Activated naive CD8-positive, alpha-beta T cell treated with anti-CD3 and anti-CD28 coated beads for 36 hours (primary cell): Measurements from ENCODE around the gene HGFAC. TPM values are rescaled to one million over a fixed set of nuclear protein-coding genes. Genes with fewer than 3 reads are reported as not detected.

Experiments
- DNase-seq: peaks from one replicate; pipeline ENCODE4 v3.0.0; 2021
- H3K27ac Mint-ChIP-seq: one replicate; pipeline ENCODE4 v1.8.0; 2022; ENCODE audit warnings: mild to moderate bottlenecking, moderate library complexity, mixed read lengths
- H3K27me3 Mint-ChIP-seq: one replicate; pipeline ENCODE4 v1.8.0; 2022; ENCODE audit warnings: mild to moderate bottlenecking, mixed read lengths
- H3K36me3 Mint-ChIP-seq: one replicate; pipeline ENCODE4 v1.8.0; 2021; ENCODE audit warnings: mild to moderate bottlenecking, mixed read lengths
- H3K4me1 Mint-ChIP-seq: one replicate; pipeline ENCODE4 v1.8.0; 2021; ENCODE audit warnings: mixed read lengths
- H3K4me3 Mint-ChIP-seq: one replicate; pipeline ENCODE4 v1.8.0; 2022; ENCODE audit warnings: mild to moderate bottlenecking, moderate library complexity, mixed read lengths
- H3K9me3 Mint-ChIP-seq: one replicate; pipeline ENCODE4 v1.8.0; 2022; ENCODE audit warnings: mixed read lengths
- total RNA-seq, 2 experiments: library from RNA; stranded (reverse); gene quantifications; one replicate each; pipeline ENCODE4 v1.2.3, GENCODE V29; 2021

Gene HGFAC
- total RNA-seq, 2 experiments from 2014 or later, result not detected

DNA sequence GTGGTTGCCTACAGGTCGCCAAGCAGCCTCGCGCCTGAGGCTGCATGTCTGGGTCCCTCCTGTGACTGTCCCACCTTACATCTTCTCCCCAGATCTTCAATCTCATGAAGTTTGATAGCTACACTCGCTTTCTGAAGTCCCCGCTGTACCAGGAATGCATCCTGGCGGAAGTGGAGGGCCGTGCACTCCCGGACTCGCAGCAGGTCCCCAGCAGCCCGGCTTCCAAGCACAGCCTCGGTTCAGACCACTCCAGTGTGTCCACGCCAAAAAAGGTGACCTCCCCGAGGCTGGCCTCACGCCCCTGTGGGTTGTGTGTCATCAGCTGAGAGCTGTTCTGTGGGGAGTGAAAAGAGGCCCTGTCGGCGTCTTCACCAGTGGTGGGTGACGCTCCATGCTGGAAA, 24.9 kb upstream of the HGFAC start:
- no peaks in the 10 kb centered on the region for H3K4me1 Mint-ChIP-seq
- DNase-seq, result no peak
- H3K27me3 Mint-ChIP-seq, result no peaks in the 10 kb centered on the region
- H3K4me3 Mint-ChIP-seq, result no peak overlapping the region
- no peaks in the 10 kb centered on the region for H3K36me3 Mint-ChIP-seq
- no peaks in the 10 kb centered on the region for H3K9me3 Mint-ChIP-seq
- no peak overlapping the region for H3K27ac Mint-ChIP-seq

DNA sequence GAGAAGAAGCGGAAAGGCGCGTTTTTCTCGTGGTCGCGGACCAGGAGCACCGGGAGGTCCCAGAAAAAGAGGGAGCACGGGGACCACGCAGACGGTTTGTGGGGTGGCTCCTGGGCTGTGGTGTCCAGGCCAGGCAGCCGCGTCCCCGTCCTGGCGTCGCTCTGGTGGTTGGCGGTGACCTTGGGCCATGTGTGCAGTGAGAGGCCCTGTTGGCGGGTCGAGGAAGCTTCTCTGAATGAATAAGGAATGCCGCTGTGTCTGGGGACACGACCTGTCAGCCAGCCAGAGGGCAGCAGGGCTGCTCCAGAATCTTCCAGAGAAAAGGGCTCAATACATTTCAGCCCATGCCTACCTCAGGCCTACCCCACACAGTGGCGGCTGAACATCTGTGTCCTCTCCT, 24.3 kb upstream of the HGFAC start:
- H3K4me3 Mint-ChIP-seq, result no peak overlapping the region

DNA sequence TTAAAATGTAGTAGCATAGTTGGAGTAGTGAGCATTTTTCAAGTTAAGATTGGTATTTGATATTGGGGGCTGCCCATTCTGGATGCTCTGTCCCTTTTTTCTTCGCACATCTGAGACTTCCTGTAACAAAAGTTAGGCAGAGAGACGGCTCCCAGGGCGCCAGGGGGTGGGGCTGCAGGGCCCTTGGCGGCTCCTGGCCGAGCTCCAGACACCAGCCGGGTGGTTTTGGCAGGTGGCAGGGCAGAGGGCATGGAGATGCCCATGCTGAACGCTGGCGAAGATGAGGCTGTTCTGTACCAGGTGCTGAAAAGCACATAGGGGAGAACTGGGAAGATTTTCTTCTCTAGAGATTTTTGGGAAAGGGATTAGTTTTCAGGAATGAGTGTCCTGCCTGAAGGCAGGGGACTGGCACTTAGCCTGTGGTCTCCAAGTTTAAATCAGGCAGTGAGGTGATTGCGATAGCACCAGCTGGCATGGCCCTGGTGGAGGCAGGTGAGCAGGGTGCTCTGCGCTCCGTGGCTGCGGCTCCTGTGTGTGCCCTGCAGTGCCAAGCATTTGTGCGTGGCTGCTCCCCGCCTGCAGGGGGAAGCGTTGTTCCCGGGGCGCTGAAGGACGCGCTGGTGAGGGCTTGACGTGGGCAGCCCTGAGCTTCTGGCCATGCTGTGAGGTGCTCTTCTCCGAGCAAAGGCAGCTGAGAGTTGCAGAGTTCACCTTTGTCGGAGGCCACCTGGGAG, 23.6 kb upstream of the HGFAC start:
- no peak overlapping the region for H3K4me3 Mint-ChIP-seq
- H3K4me1 Mint-ChIP-seq, result no peaks in the 10 kb centered on the region
- no peaks in the 10 kb centered on the region for H3K36me3 Mint-ChIP-seq
- H3K27me3 Mint-ChIP-seq, result no peaks in the 10 kb centered on the region
- no peak overlapping the region for H3K27ac Mint-ChIP-seq
- DNase-seq, result no peak
- no peaks in the 10 kb centered on the region for H3K9me3 Mint-ChIP-seq

More for the DNA sequence above, 24.3 kb upstream of the HGFAC start:
- DNase-seq, result no peak
- H3K27ac Mint-ChIP-seq, result no peak overlapping the region
- H3K36me3 Mint-ChIP-seq, result no peaks in the 10 kb centered on the region
- no peaks in the 10 kb centered on the region for H3K4me1 Mint-ChIP-seq
- no peaks in the 10 kb centered on the region for H3K9me3 Mint-ChIP-seq
- no peaks in the 10 kb centered on the region for H3K27me3 Mint-ChIP-seq

DNA sequence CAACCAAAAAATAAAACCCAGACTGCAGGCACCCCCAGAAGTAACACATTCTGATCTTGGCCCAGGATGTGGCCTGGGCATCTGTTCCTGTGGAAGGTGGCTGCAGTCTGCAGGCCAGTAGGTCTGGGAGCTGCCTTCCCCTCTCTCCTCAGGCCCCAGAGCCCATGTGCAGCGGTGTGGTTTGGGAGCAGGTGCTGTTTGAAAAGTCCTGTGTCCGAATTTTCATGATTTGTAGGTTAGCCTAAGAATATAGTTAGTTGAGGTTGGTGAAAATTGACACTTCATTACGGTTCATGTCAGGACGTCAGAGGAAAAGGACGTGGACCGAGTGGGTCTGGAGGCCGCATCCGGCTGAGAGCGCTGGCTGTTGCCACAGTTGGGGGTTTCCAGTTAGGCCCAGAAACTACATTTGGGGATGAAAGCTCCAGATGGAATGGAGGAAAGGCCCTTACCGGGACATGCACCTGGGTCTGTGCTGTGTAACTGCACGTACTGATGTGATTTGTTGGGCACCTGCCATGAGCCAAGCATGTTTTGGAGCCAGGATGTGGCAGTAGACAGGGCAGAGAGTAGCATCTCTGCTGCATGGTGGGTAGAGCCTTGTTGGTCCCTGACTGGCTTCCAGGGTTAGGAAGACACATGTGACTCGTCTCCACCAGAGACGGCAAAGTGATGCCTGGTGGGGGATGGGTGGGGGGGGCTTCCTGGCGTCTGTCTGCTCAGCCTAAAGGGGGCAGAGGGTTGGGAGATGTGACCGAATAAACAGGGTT, 21.7 kb upstream of the HGFAC start:
- no peaks in the 10 kb centered on the region for H3K4me1 Mint-ChIP-seq
- no peak overlapping the region for H3K4me3 Mint-ChIP-seq
- H3K36me3 Mint-ChIP-seq, result no peaks in the 10 kb centered on the region
- no peak overlapping the region for H3K27ac Mint-ChIP-seq
- H3K9me3 Mint-ChIP-seq, result no peaks in the 10 kb centered on the region
- no peaks in the 10 kb centered on the region for H3K27me3 Mint-ChIP-seq
- DNase-seq, result no peak

DNA sequence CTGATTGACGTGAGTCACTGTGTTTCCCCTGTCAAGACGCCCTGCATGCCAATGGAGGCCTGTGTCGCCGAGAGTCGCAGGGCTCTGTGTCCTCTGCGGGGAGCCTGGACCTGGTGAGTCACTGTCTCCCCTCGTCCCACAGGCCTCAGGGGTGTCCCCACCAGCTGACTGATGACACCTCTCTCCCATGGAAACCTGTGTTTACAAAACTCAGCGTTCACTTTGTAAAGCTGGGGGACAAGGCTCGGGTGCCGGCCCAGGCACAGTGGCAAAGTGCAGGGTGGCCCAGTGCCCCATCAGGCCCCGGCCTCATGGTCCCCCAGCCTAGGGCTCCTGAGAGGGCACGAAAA, 21.2 kb upstream of the HGFAC start:
- Mint-ChIP-seq H3K27ac (no peak overlapping the region), H3K27me3 (no peaks in the 10 kb centered on the region), H3K4me3 (no peak overlapping the region), H3K36me3 (no peaks in the 10 kb centered on the region), H3K4me1 (no peaks in the 10 kb centered on the region), H3K9me3 (no peaks in the 10 kb centered on the region)
- DNase-seq, result no peak

DNA sequence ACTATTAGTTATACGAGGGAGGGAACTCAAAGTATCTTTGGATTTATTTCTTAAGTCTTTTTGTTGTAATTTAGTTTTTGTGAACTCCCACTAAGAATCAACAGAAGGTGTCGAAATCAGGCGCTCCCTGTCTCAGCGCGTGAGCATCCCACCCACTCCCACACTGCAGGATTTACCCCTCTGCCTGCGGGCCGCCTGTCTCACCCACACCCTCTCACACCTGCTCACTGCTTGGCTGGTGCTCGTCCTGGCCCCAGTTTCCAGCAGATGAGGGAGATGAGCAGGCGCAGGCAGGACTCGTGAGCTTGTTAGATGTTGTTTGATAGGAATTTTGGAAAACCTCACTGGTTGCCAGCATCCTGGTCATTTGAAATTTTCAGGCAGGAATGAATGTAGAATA, 20.8 kb upstream of the HGFAC start:
- no peak for DNase-seq
- Mint-ChIP-seq H3K4me3 (no peak overlapping the region), H3K27ac (no peak overlapping the region), H3K36me3 (no peaks in the 10 kb centered on the region), H3K4me1 (no peaks in the 10 kb centered on the region), H3K27me3 (no peaks in the 10 kb centered on the region), H3K9me3 (no peaks in the 10 kb centered on the region)

DNA sequence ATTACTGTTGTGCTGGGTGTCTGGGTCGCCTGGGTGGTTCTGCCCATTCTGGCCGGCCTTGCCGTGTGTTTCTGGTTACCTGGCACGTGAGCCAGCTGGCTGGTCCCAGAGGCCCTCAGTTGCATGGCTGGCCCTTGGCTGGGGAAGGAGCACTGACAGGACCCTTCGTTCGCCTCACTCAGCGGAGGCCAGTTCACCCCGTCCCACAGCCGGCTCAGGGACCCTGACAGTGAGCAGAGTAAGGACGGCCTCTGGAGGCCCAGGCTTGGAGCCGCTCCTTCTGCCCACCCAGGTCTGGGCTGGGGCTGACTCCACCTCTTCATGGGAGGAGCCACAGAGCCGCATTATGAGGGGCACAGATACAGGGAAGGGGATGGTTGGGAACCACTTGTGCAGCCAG, 20.3 kb upstream of the HGFAC start:
- no peak for DNase-seq

DNA sequence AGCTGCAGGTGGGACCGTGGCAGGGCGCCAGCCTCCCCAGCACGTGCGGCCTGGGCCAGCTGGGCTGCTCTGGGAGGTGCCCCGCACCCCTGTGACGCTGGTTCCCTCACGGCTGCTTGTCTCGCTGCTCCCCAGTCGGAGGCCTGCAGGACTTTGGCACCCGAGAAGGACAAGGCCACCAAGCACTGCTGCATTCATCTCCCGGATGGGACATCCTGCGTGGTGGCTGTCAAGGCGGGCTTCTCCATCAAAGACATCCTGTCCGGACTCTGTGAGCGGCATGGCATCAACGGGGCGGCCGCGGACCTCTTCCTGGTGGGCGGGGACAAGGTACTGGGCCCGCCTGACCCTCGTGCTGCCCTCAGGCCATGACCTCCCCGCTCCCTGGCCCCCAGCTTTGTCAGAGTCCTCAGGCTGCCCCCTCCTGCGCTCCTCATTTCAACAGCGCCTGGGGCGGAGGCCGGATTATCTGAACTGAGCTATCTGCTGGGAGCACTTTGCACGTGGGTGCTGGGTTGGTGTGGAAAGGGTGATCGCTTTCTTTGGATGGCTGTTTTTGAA, 19.4 kb upstream of the HGFAC start:
- Mint-ChIP-seq H3K36me3 (no peaks in the 10 kb centered on the region), H3K4me1 (no peaks in the 10 kb centered on the region), H3K27me3 (no peaks in the 10 kb centered on the region), H3K4me3 (no peak overlapping the region), H3K27ac (no peak overlapping the region), H3K9me3 (no peaks in the 10 kb centered on the region)
- no peak for DNase-seq

More for the DNA sequence above, 20.3 kb upstream of the HGFAC start:
- Mint-ChIP-seq H3K4me1 (no peaks in the 10 kb centered on the region), H3K9me3 (no peaks in the 10 kb centered on the region), H3K4me3 (no peak overlapping the region), H3K36me3 (no peaks in the 10 kb centered on the region), H3K27me3 (no peaks in the 10 kb centered on the region), H3K27ac (no peak overlapping the region)

DNA sequence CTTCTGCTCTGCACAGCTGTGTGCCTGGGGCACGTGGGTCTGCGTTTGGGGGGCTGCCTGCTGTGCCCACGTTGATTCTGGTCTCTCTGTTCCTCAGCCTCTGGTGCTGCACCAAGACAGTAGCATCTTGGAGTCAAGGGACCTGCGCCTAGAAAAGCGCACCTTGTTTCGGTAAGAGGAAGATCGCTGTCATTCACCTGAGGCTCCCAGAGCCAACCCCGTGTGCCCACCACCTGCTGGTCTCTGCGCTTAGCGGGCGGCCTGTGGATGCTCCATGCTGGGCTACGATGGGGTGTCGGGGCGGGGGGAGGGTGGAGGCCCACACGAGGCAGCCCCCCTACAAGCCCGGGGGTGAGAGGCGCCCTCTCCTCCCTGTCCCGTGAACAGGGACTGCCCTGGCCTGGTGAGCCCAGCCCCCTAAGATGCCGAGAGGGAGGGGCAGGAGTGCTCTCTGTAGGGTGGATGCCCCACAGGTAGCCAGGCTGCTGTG, 18.9 kb upstream of the HGFAC start:
- Mint-ChIP-seq H3K9me3 (no peaks in the 10 kb centered on the region), H3K27ac (no peak overlapping the region), H3K36me3 (no peaks in the 10 kb centered on the region), H3K4me1 (no peaks in the 10 kb centered on the region), H3K27me3 (no peaks in the 10 kb centered on the region), H3K4me3 (no peak overlapping the region)
- no peak for DNase-seq

DNA sequence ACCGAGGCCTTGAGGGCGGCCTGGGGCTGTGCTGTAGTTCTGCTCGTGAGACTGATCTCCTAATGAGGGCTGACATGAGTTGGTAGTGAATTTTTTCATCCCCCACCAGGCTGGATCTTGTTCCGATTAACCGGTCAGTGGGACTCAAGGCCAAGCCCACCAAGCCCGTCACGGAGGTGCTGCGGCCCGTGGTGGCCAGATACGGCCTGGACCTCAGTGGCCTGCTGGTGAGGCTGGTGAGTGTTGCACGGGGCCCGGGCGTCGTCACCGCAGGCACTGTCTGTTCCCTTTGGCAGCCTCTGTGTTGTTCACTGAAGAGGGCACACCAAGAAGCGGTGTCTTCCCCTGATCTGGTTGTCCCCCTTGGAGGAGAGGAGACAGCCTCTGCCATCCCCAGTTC, 18.4 kb upstream of the HGFAC start:
- Mint-ChIP-seq H3K36me3 (no peaks in the 10 kb centered on the region), H3K9me3 (no peaks in the 10 kb centered on the region), H3K27ac (no peak overlapping the region), H3K4me3 (no peak overlapping the region), H3K4me1 (no peaks in the 10 kb centered on the region), H3K27me3 (no peaks in the 10 kb centered on the region)
- no peak for DNase-seq

DNA sequence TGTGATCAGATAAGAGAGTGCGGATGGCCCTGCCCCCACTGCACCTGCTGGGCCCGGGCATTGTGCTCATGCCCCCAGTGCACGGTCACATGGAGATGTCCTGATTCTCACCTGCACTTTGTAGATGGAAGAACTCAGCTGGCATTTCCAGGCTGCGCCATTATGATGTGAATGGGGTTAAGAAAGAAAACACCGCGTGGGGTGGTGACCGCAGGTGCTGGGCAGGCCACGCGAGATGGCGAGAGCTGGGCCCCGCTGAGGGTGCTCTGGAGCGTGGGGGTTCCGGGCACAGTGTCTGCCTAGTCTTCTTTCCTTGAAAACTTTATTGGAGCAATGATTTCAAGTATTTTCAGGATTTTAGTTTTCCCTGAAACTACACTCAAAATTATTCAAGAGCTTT, 17.8 kb upstream of the HGFAC start:
- Mint-ChIP-seq H3K27ac (no peak overlapping the region), H3K36me3 (no peaks in the 10 kb centered on the region), H3K4me1 (no peaks in the 10 kb centered on the region), H3K9me3 (no peaks in the 10 kb centered on the region), H3K27me3 (no peaks in the 10 kb centered on the region), H3K4me3 (no peak overlapping the region)
- DNase-seq, result no peak

DNA sequence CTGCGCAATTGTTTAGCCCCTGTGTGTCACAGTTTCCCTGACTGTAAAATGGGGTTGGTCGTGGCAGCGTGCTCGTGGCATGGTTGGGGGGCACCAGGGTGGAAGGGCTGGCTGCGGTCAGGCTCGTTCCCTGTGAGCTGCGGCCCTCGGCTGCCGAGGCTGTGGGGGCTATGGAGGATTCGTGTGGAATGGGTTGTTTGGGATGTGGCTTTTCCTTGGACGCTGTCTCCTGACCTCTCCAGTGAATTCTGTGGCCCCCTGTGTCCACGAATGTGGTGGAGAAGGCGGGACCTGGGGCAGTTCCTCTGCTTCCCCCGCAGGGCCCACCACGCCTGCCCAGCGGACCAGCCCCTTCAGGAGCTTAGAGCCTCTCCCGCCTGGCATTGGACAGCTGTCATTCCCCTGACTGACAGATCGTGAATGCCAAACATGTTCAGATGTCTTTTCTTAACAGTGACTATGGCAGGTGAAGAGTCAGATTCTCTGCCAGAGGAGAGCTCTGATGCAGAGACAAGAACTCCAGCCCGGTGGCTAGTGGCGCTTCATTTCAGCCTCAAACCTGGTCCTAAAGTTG, 17.2 kb upstream of the HGFAC start:
- Mint-ChIP-seq H3K4me1 (no peaks in the 10 kb centered on the region), H3K27me3 (no peaks in the 10 kb centered on the region), H3K36me3 (no peaks in the 10 kb centered on the region), H3K9me3 (no peaks in the 10 kb centered on the region), H3K4me3 (no peak overlapping the region), H3K27ac (no peak overlapping the region)
- DNase-seq, result no peak

DNA sequence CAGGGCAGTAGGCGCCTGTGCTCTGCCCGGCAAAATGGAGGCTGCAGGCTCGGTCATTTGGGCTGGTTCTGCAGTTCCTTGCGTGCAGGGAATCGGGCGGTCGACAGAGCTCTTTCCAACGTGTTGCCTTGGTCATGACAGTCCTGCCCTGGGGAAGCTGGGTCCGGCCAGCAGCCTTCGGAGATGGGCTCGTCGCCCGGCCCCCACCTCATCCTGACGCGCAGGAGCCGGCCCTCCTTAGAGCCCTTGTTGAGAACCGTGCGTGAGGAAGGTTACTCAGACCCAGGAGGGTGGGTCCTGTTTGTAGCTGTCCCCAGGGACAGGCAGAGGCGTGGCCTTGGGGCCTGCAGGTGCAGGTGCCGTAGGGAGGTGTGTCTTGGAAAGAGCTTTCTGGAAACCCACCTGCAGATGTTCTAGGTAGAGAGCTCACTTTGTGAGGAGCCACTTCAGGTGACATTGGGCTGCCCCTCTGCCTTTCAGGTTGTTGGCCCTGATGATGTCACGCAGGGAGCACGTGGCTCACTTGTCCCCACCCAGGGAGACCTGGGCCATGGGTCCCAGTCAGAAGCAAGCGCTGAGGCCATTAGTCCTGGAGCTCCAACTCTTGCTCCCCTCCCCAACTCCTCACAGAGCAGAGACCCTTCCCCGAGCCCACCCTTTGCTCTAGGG, 15.2 kb upstream of the HGFAC start:
- no peaks in the 10 kb centered on the region for H3K4me1 Mint-ChIP-seq
- H3K27me3 Mint-ChIP-seq, result no peaks in the 10 kb centered on the region
- H3K9me3 Mint-ChIP-seq, result no peaks in the 10 kb centered on the region
- no peak overlapping the region for H3K4me3 Mint-ChIP-seq
- DNase-seq, result no peak
- no peak overlapping the region for H3K27ac Mint-ChIP-seq
- no peaks in the 10 kb centered on the region for H3K36me3 Mint-ChIP-seq

DNA sequence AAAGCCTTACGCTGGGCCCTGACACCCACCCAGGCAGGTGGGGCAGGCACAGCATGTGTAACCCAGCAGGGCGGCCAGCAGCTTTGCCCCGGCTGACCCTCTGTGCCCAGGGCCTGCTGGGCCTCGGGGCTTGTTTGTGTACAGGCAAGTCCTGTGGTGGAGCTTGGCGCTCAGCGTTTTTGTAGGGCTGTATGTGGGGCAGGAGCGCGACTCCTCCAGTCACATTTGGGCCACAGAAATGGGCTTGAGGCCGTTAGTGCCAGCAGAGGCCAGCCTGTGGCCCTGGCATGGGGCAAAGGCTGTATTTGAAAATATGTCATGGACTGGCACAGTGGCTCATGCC, 14.7 kb upstream of the HGFAC start:
- H3K9me3 Mint-ChIP-seq, result no peaks in the 10 kb centered on the region
- no peaks in the 10 kb centered on the region for H3K4me1 Mint-ChIP-seq
- H3K27ac Mint-ChIP-seq, result no peak overlapping the region
- H3K36me3 Mint-ChIP-seq, result no peaks in the 10 kb centered on the region
- H3K27me3 Mint-ChIP-seq, result no peaks in the 10 kb centered on the region
- H3K4me3 Mint-ChIP-seq, result no peak overlapping the region
- no peak for DNase-seq
